Upper lobe of left lung (tissue), 4 donors: ENCODE results near the gene CDKAL1.

Source experiments
- POLR2A ChIP-seq, 4 donors: fragments of 450-650 bp; IDR thresholded peaks; one replicate each; pipeline ENCODE4 v1.5.1; 2016 to 2017; ENCODE audit warnings: antibody characterized with exemption in 4 of 4, mild to moderate bottlenecking in 2 of 4
- TF ChIP-seq, protein P1 (sequence below), 6 experiments: fragments of 450-650 bp in 4 of 6; fragments of 200-600 bp in 2 of 6; sonication (generic) in 2 of 6; IDR thresholded peaks; one replicate each; pipeline ENCODE4 v1.5.1; 2016 to 2019; ENCODE audit warnings: antibody characterized with exemption in 6 of 6

DNA sequence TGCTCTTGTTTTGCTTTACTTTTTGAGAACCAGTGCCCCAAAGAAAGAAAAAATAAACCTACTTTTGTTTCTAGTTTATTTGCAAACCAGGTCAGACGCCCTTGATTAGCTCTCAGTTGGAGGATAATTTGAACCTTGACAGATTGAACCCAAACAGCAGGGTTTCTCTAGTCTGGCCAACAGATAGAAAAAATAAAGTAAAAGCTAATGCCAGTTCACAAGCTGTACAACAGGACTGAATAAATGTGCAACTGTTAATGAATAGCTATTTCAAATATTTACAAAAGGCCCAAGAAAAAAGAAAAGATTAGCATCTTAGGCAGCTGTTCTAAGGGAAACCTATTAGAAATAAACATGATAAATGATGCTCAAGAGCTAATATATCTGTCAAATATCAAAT lies 331.8 kb downstream of the CDKAL1 start:
- TF ChIP-seq, protein P1, sequence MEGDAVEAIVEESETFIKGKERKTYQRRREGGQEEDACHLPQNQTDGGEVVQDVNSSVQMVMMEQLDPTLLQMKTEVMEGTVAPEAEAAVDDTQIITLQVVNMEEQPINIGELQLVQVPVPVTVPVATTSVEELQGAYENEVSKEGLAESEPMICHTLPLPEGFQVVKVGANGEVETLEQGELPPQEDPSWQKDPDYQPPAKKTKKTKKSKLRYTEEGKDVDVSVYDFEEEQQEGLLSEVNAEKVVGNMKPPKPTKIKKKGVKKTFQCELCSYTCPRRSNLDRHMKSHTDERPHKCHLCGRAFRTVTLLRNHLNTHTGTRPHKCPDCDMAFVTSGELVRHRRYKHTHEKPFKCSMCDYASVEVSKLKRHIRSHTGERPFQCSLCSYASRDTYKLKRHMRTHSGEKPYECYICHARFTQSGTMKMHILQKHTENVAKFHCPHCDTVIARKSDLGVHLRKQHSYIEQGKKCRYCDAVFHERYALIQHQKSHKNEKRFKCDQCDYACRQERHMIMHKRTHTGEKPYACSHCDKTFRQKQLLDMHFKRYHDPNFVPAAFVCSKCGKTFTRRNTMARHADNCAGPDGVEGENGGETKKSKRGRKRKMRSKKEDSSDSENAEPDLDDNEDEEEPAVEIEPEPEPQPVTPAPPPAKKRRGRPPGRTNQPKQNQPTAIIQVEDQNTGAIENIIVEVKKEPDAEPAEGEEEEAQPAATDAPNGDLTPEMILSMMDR (IDR thresholded peaks at IDR 0.05) = no peak
- TF ChIP-seq POLR2A (IDR thresholded peaks at IDR 0.05) = no peak
